Mucosa of rectum (tissue), 2 donors: ENCODE data around the gene TMC7.

ENCODE experiments used
- H3K27ac ChIP-seq, 2 donors: one replicate each; pipeline ENCODE4 v1.7.0; 2013; ENCODE audit warnings: inconsistent platforms in 2 of 2, low read depth in 2 of 2, low read length in 2 of 2
- H3K27me3 ChIP-seq, 2 donors: one replicate each; pipeline ENCODE4 v1.7.0; 2013; ENCODE audit warnings: low read length in 2 of 2; ENCODE audit not compliant: control insufficient read depth in 2 of 2, insufficient read depth in 2 of 2
- H3K36me3 ChIP-seq, 2 donors: one replicate each; pipeline ENCODE4 v1.7.0; 2013; ENCODE audit warnings: low read length in 2 of 2; ENCODE audit not compliant: control insufficient read depth in 2 of 2, insufficient read depth in 2 of 2
- H3K4me1 ChIP-seq, 2 donors: one replicate each; pipeline ENCODE4 v1.7.0; 2013; ENCODE audit warnings: low read length in 2 of 2, mild to moderate bottlenecking in 1 of 2; ENCODE audit not compliant: control insufficient read depth in 2 of 2, insufficient read depth in 2 of 2
- H3K4me3 ChIP-seq, 2 donors: one replicate each; pipeline ENCODE4 v1.7.0; 2013; ENCODE audit warnings: low read length in 2 of 2
- H3K9ac ChIP-seq, 2 donors: one replicate each; pipeline ENCODE4 v1.7.0; 2013; ENCODE audit warnings: low read length in 2 of 2, low read depth in 1 of 2, mild to moderate bottlenecking in 1 of 2
- H3K9me3 ChIP-seq, 2 donors: one replicate each; pipeline ENCODE4 v1.7.0; 2013; ENCODE audit warnings: low read length in 2 of 2; ENCODE audit not compliant: control insufficient read depth in 2 of 2
- donor health status: healthy.
- donor health status: Normal muscosa, but diverticular disease.

TMC7 gene

GRCh38 chr16:19021747-19022146 is 38.0 kb downstream of the TMC7 start:
- Histone ChIP-seq H3K4me1 (no peaks in the 10 kb centered on the region), H3K4me3 (no peak overlapping the region), H3K36me3 (peaks cover 3 to 15% of the 10 kb centered on the region in 2 donors), H3K9ac (no peak overlapping the region), H3K27ac (no peak overlapping the region), H3K27me3 (no peaks in the 10 kb centered on the region), H3K9me3 (no peaks in the 10 kb centered on the region)

- Histone ChIP-seq H3K4me1 (no peaks in the 10 kb centered on the region), H3K36me3 (peaks cover under 1 to 4% of the 10 kb centered on the region in 2 donors), H3K27ac (no peak overlapping the region), H3K9me3 (no peaks in the 10 kb centered on the region), H3K9ac (no peak overlapping the region), H3K4me3 (no peak overlapping the region), H3K27me3 (no peaks in the 10 kb centered on the region)
These were observed 43.7 kb downstream of the TMC7 start for GRCh38 chr16:19027416-19027815.

- H3K9me3 ChIP-seq, result no peaks in the 10 kb centered on the region
- H3K4me3 ChIP-seq, result no peak overlapping the region
- H3K4me1 ChIP-seq, result no peaks in the 10 kb centered on the region
- H3K9ac ChIP-seq, result no peak overlapping the region
- H3K27ac ChIP-seq, result no peak overlapping the region
- H3K36me3 ChIP-seq, result no peaks in the 10 kb centered on the region
- H3K27me3 ChIP-seq, result no peaks in the 10 kb centered on the region
These were observed 46.2 kb downstream of the TMC7 start for GRCh38 chr16:19029980-19030379.

- H3K36me3 ChIP-seq, result peaks cover 0 to 5% of the 10 kb centered on the region in 2 donors
- no peak overlapping the region for H3K4me3 ChIP-seq
- no peaks in the 10 kb centered on the region for H3K27me3 ChIP-seq
- no peak overlapping the region for H3K9ac ChIP-seq
- no peaks in the 10 kb centered on the region for H3K4me1 ChIP-seq
- no peak overlapping the region for H3K27ac ChIP-seq
- H3K9me3 ChIP-seq, result no peaks in the 10 kb centered on the region
These were observed 48.0 kb downstream of the TMC7 start for GRCh38 chr16:19031738-19032137.

- Histone ChIP-seq H3K36me3 (peaks cover 0 to 5% of the 10 kb centered on the region in 2 donors), H3K4me3 (no peak overlapping the region), H3K9me3 (no peaks in the 10 kb centered on the region), H3K27ac (no peak overlapping the region), H3K4me1 (no peaks in the 10 kb centered on the region), H3K27me3 (no peaks in the 10 kb centered on the region), H3K9ac (no peak overlapping the region)
These were observed 50.0 kb downstream of the TMC7 start for GRCh38 chr16:19033761-19034160.

GRCh38 chr16:19040400-19040799 is 56.7 kb downstream of the TMC7 start:
- Histone ChIP-seq H3K4me1 (no peaks in the 10 kb centered on the region), H3K9ac (no peak overlapping the region), H3K27ac (no peak overlapping the region), H3K36me3 (peaks cover 6 to 9% of the 10 kb centered on the region in 2 donors), H3K27me3 (no peaks in the 10 kb centered on the region), H3K4me3 (no peak overlapping the region), H3K9me3 (no peaks in the 10 kb centered on the region)

- Histone ChIP-seq H3K9me3 (no peaks in the 10 kb centered on the region), H3K27ac (no peak overlapping the region), H3K4me3 (no peak overlapping the region), H3K4me1 (no peaks in the 10 kb centered on the region), H3K9ac (no peak overlapping the region), H3K36me3 (peaks cover 6 to 15% of the 10 kb centered on the region in 2 donors), H3K27me3 (no peaks in the 10 kb centered on the region)
These were observed 61.0 kb downstream of the TMC7 start for GRCh38 chr16:19044769-19045168.

GRCh38 chr16:19046062-19046461 is 62.3 kb downstream of the TMC7 start:
- H3K4me1 ChIP-seq, result no peaks in the 10 kb centered on the region
- no peak overlapping the region for H3K4me3 ChIP-seq
- H3K9ac ChIP-seq, result no peak overlapping the region
- no peaks in the 10 kb centered on the region for H3K9me3 ChIP-seq
- no peaks in the 10 kb centered on the region for H3K27me3 ChIP-seq
- peaks cover 3 to 9% of the 10 kb centered on the region in 2 donors for H3K36me3 ChIP-seq
- H3K27ac ChIP-seq, result no peak overlapping the region

- Histone ChIP-seq H3K27me3 (no peaks in the 10 kb centered on the region), H3K9me3 (no peaks in the 10 kb centered on the region), H3K4me3 (no peak overlapping the region), H3K4me1 (peaks cover 0 to 3% of the 10 kb centered on the region in 2 donors), H3K36me3 (peaks cover 0 to 3% of the 10 kb centered on the region in 2 donors), H3K27ac (no peak overlapping the region), H3K9ac (no peak overlapping the region)
These were observed 79.0 kb downstream of the TMC7 start for GRCh38 chr16:19062706-19063105.

GRCh38 chr16:19066988-19067348 is 83.2 kb downstream of the TMC7 start:
- H3K9ac ChIP-seq, result peak overlapping the region; percentile 83 to 99
- peak overlapping the region; percentile 100 for H3K27ac ChIP-seq
- H3K27me3 ChIP-seq, result no peaks in the 10 kb centered on the region
- no peaks in the 10 kb centered on the region for H3K36me3 ChIP-seq
- H3K9me3 ChIP-seq, result no peaks in the 10 kb centered on the region
- H3K4me3 ChIP-seq, result peak overlapping the region; percentile 68 to 95
- H3K4me1 ChIP-seq, result peaks cover 9% of the 10 kb centered on the region in 2 donors
